Caco-2 (cell line): ENCODE measurements around the gene GPC6. TPM values are rescaled to one million over a fixed set of nuclear protein-coding genes. Genes with fewer than 3 reads are reported as not detected.

Experiments used
- BruUV-seq: library from RNA; stranded (reverse); fragments of 400-500 nt; replicated peaks from 2 replicates; lab custom pipeline; 2021; lab: Mats Ljungman, UMichigan
- CTCF ChIA-PET: fragments of 300-600 bp; sonication (Branson Sonifier 250); formaldehyde crosslinking; loops from one replicate; lab custom pipeline; 2022; ENCODE audit warnings: antibody characterized with exemption; lab: Charles Lee
- POLR2A ChIA-PET: fragments of 300-600 bp; sonication (Branson Sonifier 250); formaldehyde crosslinking; loops from one replicate; lab custom pipeline; 2022; ENCODE audit warnings: antibody characterized with exemption; lab: Charles Lee
- DNase-seq, 2 experiments: peaks; one replicate each; pipeline versions ENCODE4 v3.0.0 to v3.0.0-alpha.2; 2020 to 2022
- H3K27me3 ChIP-seq: replicated peaks from 2 replicates; pipeline ENCODE4 v1.6.0; 2011; ENCODE audit warnings: low read length; ENCODE audit not compliant: control insufficient read depth, insufficient read depth
- H3K36me3 ChIP-seq: 2 replicates; pipeline ENCODE4 v1.5.1; 2011; ENCODE audit warnings: low read length; ENCODE audit not compliant: control insufficient read depth, insufficient read depth
- H3K4me1 ChIP-seq: fragments of 250-450 bp; sonication (Bioruptor Pico); 2 replicates; pipeline ENCODE4 v1.5.1; 2020; ENCODE audit warnings: mild to moderate bottlenecking
- H3K4me3 ChIP-seq: 2 replicates; pipeline ENCODE4 v1.5.1; 2011; ENCODE audit warnings: low read depth, mild to moderate bottlenecking, control low read depth, low read length
- H3K9me3 ChIP-seq: fragments of 250-450 bp; sonication (Bioruptor Pico); 2 replicates; pipeline ENCODE4 v1.5.1; 2020; ENCODE audit warnings: mild to moderate bottlenecking, moderate library complexity
- H3K27ac Mint-ChIP-seq: one replicate; pipeline ENCODE4 v1.8.0; 2022; ENCODE audit warnings: mixed read lengths; ENCODE audit not compliant: unreplicated experiment
- H3K27me3 Mint-ChIP-seq: one replicate; pipeline ENCODE4 v1.8.0; 2022; ENCODE audit warnings: mixed read lengths; ENCODE audit not compliant: insufficient read depth, unreplicated experiment
- H3K36me3 Mint-ChIP-seq: one replicate; pipeline ENCODE4 v1.8.0; 2022; ENCODE audit warnings: mild to moderate bottlenecking, mixed read lengths; ENCODE audit not compliant: insufficient read depth, unreplicated experiment
- H3K4me1 Mint-ChIP-seq: one replicate; pipeline ENCODE4 v1.8.0; 2022; ENCODE audit warnings: low read depth, mixed read lengths; ENCODE audit not compliant: unreplicated experiment
- H3K4me3 Mint-ChIP-seq: one replicate; pipeline ENCODE4 v1.8.0; 2022; ENCODE audit warnings: mild to moderate bottlenecking, moderate library complexity, mixed read lengths; ENCODE audit not compliant: unreplicated experiment
- H3K9me3 Mint-ChIP-seq: one replicate; pipeline ENCODE4 v1.8.0; 2022; ENCODE audit warnings: mixed read lengths; ENCODE audit not compliant: unreplicated experiment
- intact Hi-C: fragments of 100-400 bp; cut with micrococcal nuclease; formaldehyde crosslinking; loops from one replicate; pipeline ENCODE4 v1.10.0; 2022; ENCODE audit not compliant: unreplicated experiment
- total RNA-seq: library from RNA; stranded (reverse); gene quantifications from 2 replicates; pipeline ENCODE4 v1.2.3, GENCODE V29; 2022
- TF ChIP-seq, protein P1 (sequence below), 2 experiments: fragments of 200-600 bp in 1 of 2; IDR thresholded peaks; 1 replicate in 1 of 2; 2 replicates in 1 of 2; pipeline versions ENCODE4 v1.5.1 to v1.8.0; 2011 to 2022; ENCODE audit warnings: antibody characterized with exemption in 1 of 2, control low read depth in 1 of 2, inconsistent platforms in 1 of 2, low read depth in 1 of 2, low read length in 1 of 2, mild to moderate bottlenecking in 1 of 2, moderate library complexity in 1 of 2; ENCODE audit not compliant: insufficient read depth in 1 of 2, severe bottlenecking in 1 of 2, unreplicated experiment in 1 of 2

GPC6 gene
- total RNA-seq, 1 experiment from 2014 or later = 0.16 TPM

GRCh38 chr13:93270769-93271742 is 44.4 kb downstream of the GPC6 start:
- ChIA-PET POLR2A (no interaction called here), CTCF (interaction anchor here (0.6 kb wide), 2 partner anchors 15 to 30 kb away, joined by 3 read pairs; no protein-coding TSS in a partner anchor)
- H3K36me3 ChIP-seq = no peaks in the 10 kb centered on the region
- no peaks in the 10 kb centered on the region for H3K4me1 Mint-ChIP-seq
- H3K27ac Mint-ChIP-seq = peak overlapping the region; percentile 37
- H3K9me3 Mint-ChIP-seq = no peaks in the 10 kb centered on the region
- H3K27me3 ChIP-seq = no peaks in the 10 kb centered on the region
- DNase-seq = peak in 1 of 2 experiments; percentile 23
- no TSS peak for BruUV-seq
- H3K27me3 Mint-ChIP-seq = no peaks in the 10 kb centered on the region
- peak overlapping the region; percentile 26 for H3K4me3 Mint-ChIP-seq
- intact Hi-C loops = loop anchor here (1.0 kb wide), 1 partner anchor 47 kb away; no protein-coding TSS in a partner anchor
- TF ChIP-seq, protein P1, sequence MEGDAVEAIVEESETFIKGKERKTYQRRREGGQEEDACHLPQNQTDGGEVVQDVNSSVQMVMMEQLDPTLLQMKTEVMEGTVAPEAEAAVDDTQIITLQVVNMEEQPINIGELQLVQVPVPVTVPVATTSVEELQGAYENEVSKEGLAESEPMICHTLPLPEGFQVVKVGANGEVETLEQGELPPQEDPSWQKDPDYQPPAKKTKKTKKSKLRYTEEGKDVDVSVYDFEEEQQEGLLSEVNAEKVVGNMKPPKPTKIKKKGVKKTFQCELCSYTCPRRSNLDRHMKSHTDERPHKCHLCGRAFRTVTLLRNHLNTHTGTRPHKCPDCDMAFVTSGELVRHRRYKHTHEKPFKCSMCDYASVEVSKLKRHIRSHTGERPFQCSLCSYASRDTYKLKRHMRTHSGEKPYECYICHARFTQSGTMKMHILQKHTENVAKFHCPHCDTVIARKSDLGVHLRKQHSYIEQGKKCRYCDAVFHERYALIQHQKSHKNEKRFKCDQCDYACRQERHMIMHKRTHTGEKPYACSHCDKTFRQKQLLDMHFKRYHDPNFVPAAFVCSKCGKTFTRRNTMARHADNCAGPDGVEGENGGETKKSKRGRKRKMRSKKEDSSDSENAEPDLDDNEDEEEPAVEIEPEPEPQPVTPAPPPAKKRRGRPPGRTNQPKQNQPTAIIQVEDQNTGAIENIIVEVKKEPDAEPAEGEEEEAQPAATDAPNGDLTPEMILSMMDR (IDR thresholded peaks at IDR 0.05; ENCODE audit: insufficient read depth in 1 of 2, low read depth in 1 of 2, low read length in 1 of 2, severe bottlenecking in 1 of 2, unreplicated experiment in 1 of 2) = no peak
- H3K36me3 Mint-ChIP-seq = no peaks in the 10 kb centered on the region
- peaks cover 21% of the 10 kb centered on the region for H3K4me1 ChIP-seq
- no peak overlapping the region for H3K4me3 ChIP-seq
- H3K9me3 ChIP-seq = no peaks in the 10 kb centered on the region

- DNase-seq = no peak
- TF ChIP-seq, protein P1 (IDR thresholded peaks at IDR 0.05; ENCODE audit: insufficient read depth in 1 of 2, low read depth in 1 of 2, low read length in 1 of 2, severe bottlenecking in 1 of 2, unreplicated experiment in 1 of 2) = no peak
- no TSS peak for BruUV-seq
- no peaks in the 10 kb centered on the region for H3K4me1 Mint-ChIP-seq
- intact Hi-C loops = no loop called here
- no peaks in the 10 kb centered on the region for H3K27me3 Mint-ChIP-seq
- H3K9me3 ChIP-seq = no peaks in the 10 kb centered on the region
- H3K4me3 ChIP-seq = no peak overlapping the region
- no peak overlapping the region for H3K27ac Mint-ChIP-seq
- H3K4me3 Mint-ChIP-seq = no peak overlapping the region
- CTCF ChIA-PET = no interaction called here
- no peaks in the 10 kb centered on the region for H3K36me3 ChIP-seq
- no peaks in the 10 kb centered on the region for H3K9me3 Mint-ChIP-seq
- no peaks in the 10 kb centered on the region for H3K27me3 ChIP-seq
- H3K36me3 Mint-ChIP-seq = no peaks in the 10 kb centered on the region
- POLR2A ChIA-PET = no interaction called here
- H3K4me1 ChIP-seq = no peaks in the 10 kb centered on the region
Measured at GRCh38 chr13:93279982-93280381, 53.4 kb downstream of the GPC6 start.

- H3K27me3 Mint-ChIP-seq = no peaks in the 10 kb centered on the region
- H3K9me3 ChIP-seq = no peaks in the 10 kb centered on the region
- DNase-seq = no peak
- H3K36me3 Mint-ChIP-seq = no peaks in the 10 kb centered on the region
- no peaks in the 10 kb centered on the region for H3K36me3 ChIP-seq
- H3K27me3 ChIP-seq = no peaks in the 10 kb centered on the region
- no peak overlapping the region for H3K4me3 ChIP-seq
- no TSS peak for BruUV-seq
- no peaks in the 10 kb centered on the region for H3K9me3 Mint-ChIP-seq
- intact Hi-C loops = no loop called here
- no peaks in the 10 kb centered on the region for H3K4me1 Mint-ChIP-seq
- ChIA-PET CTCF (no interaction called here), POLR2A (no interaction called here)
- TF ChIP-seq, protein P1 (IDR thresholded peaks at IDR 0.05; ENCODE audit: insufficient read depth in 1 of 2, low read depth in 1 of 2, low read length in 1 of 2, severe bottlenecking in 1 of 2, unreplicated experiment in 1 of 2) = no peak
- no peaks in the 10 kb centered on the region for H3K4me1 ChIP-seq
- H3K4me3 Mint-ChIP-seq = no peak overlapping the region
- H3K27ac Mint-ChIP-seq = no peak overlapping the region
Measured at GRCh38 chr13:93280688-93281087, 54.1 kb downstream of the GPC6 start.
